Neural progenitor cell (in vitro differentiated cells): ENCODE measurements around the gene SOCS3. TPM values are rescaled to one million over a fixed set of nuclear protein-coding genes. Genes with fewer than 3 reads are reported as not detected.

Experiments
- DNase-seq: peaks from one replicate; pipeline ENCODE4 v3.0.0-alpha.2; 2016; ENCODE audit warnings: low spot score
- H2AFZ ChIP-seq: fragments of 200-600 bp; sonication (generic); replicated peaks from 2 replicates; pipeline ENCODE4 v1.6.1; 2016; ENCODE audit warnings: antibody characterized with exemption
- H3F3A ChIP-seq: fragments of 200-600 bp; sonication (generic); 2 replicates; pipeline ENCODE4 v1.6.1; 2016; ENCODE audit warnings: antibody characterized with exemption, low read depth
- H3K27ac ChIP-seq: fragments of 200-600 bp; sonication (generic); 2 replicates; pipeline ENCODE4 v1.5.1; 2016; ENCODE audit warnings: mild to moderate bottlenecking
- H3K27me3 ChIP-seq: fragments of 200-600 bp; sonication (generic); 2 replicates; pipeline ENCODE4 v1.6.1; 2016; ENCODE audit warnings: mild to moderate bottlenecking, moderate library complexity
- H3K36me3 ChIP-seq: fragments of 200-600 bp; sonication (generic); 2 replicates; pipeline ENCODE4 v1.5.1; 2016
- H3K4me1 ChIP-seq: fragments of 200-600 bp; sonication (generic); 2 replicates; pipeline ENCODE4 v1.6.1; 2016; ENCODE audit warnings: mixed run types
- H3K4me2 ChIP-seq: fragments of 200-600 bp; sonication (generic); 2 replicates; pipeline ENCODE4 v1.6.1; 2016
- H3K4me3 ChIP-seq: fragments of 200-600 bp; sonication (generic); 2 replicates; pipeline ENCODE4 v1.5.1; 2016
- H3K79me2 ChIP-seq: fragments of 200-600 bp; sonication (generic); 2 replicates; pipeline ENCODE4 v1.6.1; 2016; ENCODE audit warnings: low read depth
- H3K9ac ChIP-seq: fragments of 200-600 bp; sonication (generic); 2 replicates; pipeline ENCODE4 v1.6.1; 2016
- H3K9me3 ChIP-seq: fragments of 200-600 bp; sonication (generic); 2 replicates; pipeline ENCODE4 v1.5.1; 2016; ENCODE audit warnings: low read depth
- H4K20me1 ChIP-seq: fragments of 200-600 bp; sonication (generic); 2 replicates; pipeline ENCODE4 v1.6.1; 2016; ENCODE audit warnings: low read depth
- H3K27ac Mint-ChIP-seq: 3 replicates; pipeline ENCODE4 v1.8.0; 2021; ENCODE audit warnings: mixed read lengths
- H3K27me3 Mint-ChIP-seq: 2 replicates; pipeline ENCODE4 v1.8.0; 2022; ENCODE audit warnings: low read depth, mild to moderate bottlenecking, inconsistent platforms, moderate library complexity, mixed read lengths; ENCODE audit not compliant: insufficient read depth
- H3K36me3 Mint-ChIP-seq: 3 replicates; pipeline ENCODE4 v1.8.0; 2021; ENCODE audit warnings: mixed read lengths
- H3K4me1 Mint-ChIP-seq: 3 replicates; pipeline ENCODE4 v1.8.0; 2021; ENCODE audit warnings: mixed read lengths
- H3K4me3 Mint-ChIP-seq: 3 replicates; pipeline ENCODE4 v1.8.0; 2021; ENCODE audit warnings: mild to moderate bottlenecking, moderate library complexity, mixed read lengths
- H3K9me3 Mint-ChIP-seq: 3 replicates; pipeline ENCODE4 v1.8.0; 2020; ENCODE audit warnings: mixed read lengths
- CTCF ChIP-seq: fragments of 200-600 bp; sonication (generic); IDR thresholded peaks from 2 replicates; pipeline ENCODE4 v1.5.1; 2017; ENCODE audit warnings: antibody characterized with exemption, mild to moderate bottlenecking
- EZH2 ChIP-seq: fragments of 200-600 bp; sonication (generic); IDR thresholded peaks from 2 replicates; pipeline ENCODE4 v1.6.1; 2017; ENCODE audit warnings: antibody characterized with exemption, mild to moderate bottlenecking, moderate library complexity
- EZH2phosphoT487 ChIP-seq: fragments of 200-600 bp; sonication (generic); IDR thresholded peaks from 2 replicates; pipeline ENCODE4 v1.6.1; 2017; ENCODE audit warnings: antibody characterized with exemption
- total RNA-seq: library from RNA; depleted of rRNA; stranded (reverse); fragments of >200 nt; gene quantifications from 2 replicates; pipeline ENCODE4 v1.2.3, GENCODE V29; 2015; ENCODE audit warnings: low replicate concordance

The SOCS3 gene
- total RNA-seq, 1 donor from 2014 or later = 7.5 TPM

GRCh38 chr17:78344666-78345065 is 15.2 kb downstream of the SOCS3 start:
- Histone ChIP-seq H3F3A (peaks cover 25% of the 10 kb centered on the region), H3K4me2 (no peak overlapping the region), H3K4me3 (no peak overlapping the region), H3K79me2 (no peaks in the 10 kb centered on the region), H3K27me3 (peaks cover 77% of the 10 kb centered on the region), H3K36me3 (no peaks in the 10 kb centered on the region), H3K27ac (no peak overlapping the region), H4K20me1 (no peaks in the 10 kb centered on the region), H3K4me1 (peaks cover 14% of the 10 kb centered on the region), H3K9me3 (no peaks in the 10 kb centered on the region), H3K9ac (no peak overlapping the region), H2AFZ (no peak overlapping the region)
- Mint-ChIP-seq H3K4me3 (no peak overlapping the region), H3K9me3 (no peaks in the 10 kb centered on the region), H3K27me3 (peaks cover 14% of the 10 kb centered on the region), H3K27ac (no peak overlapping the region), H3K36me3 (no peaks in the 10 kb centered on the region), H3K4me1 (peaks cover 30% of the 10 kb centered on the region)
- no peak for TF ChIP-seq EZH2
- no peak for TF ChIP-seq CTCF
- no peak for TF ChIP-seq EZH2phosphoT487
- no peak for DNase-seq

- no peak overlapping the region for H3K4me3 ChIP-seq
- H3K36me3 ChIP-seq = no peaks in the 10 kb centered on the region
- H3K79me2 ChIP-seq = no peaks in the 10 kb centered on the region
- no peak overlapping the region for H2AFZ ChIP-seq
- no peaks in the 10 kb centered on the region for H3K9me3 ChIP-seq
- H3K4me2 ChIP-seq = no peak overlapping the region
- Mint-ChIP-seq H3K4me1 (peaks cover 28% of the 10 kb centered on the region), H3K27ac (peak overlapping the region; percentile 17), H3K4me3 (no peak overlapping the region), H3K9me3 (no peaks in the 10 kb centered on the region), H3K27me3 (peaks cover 11% of the 10 kb centered on the region), H3K36me3 (no peaks in the 10 kb centered on the region)
- H3K27me3 ChIP-seq = peaks cover 78% of the 10 kb centered on the region
- no peaks in the 10 kb centered on the region for H4K20me1 ChIP-seq
- H3K4me1 ChIP-seq = peaks cover 14% of the 10 kb centered on the region
- H3K9ac ChIP-seq = no peak overlapping the region
- H3F3A ChIP-seq = peaks cover 25% of the 10 kb centered on the region
- TF ChIP-seq CTCF (no peak), EZH2 (no peak), EZH2phosphoT487 (no peak)
- no peak for DNase-seq
- no peak overlapping the region for H3K27ac ChIP-seq
These were observed 16.2 kb downstream of the SOCS3 start for GRCh38 chr17:78343543-78344201.

GRCh38 chr17:78343187-78343542 is 16.7 kb downstream of the SOCS3 start:
- Histone ChIP-seq H3K4me2 (peak overlapping the region; percentile 86), H3F3A (peaks cover 25% of the 10 kb centered on the region), H3K36me3 (no peaks in the 10 kb centered on the region), H2AFZ (no peak overlapping the region), H4K20me1 (no peaks in the 10 kb centered on the region), H3K9me3 (no peaks in the 10 kb centered on the region), H3K4me3 (no peak overlapping the region), H3K9ac (no peak overlapping the region), H3K4me1 (peaks cover 14% of the 10 kb centered on the region), H3K27me3 (peaks cover 76% of the 10 kb centered on the region), H3K79me2 (no peaks in the 10 kb centered on the region), H3K27ac (no peak overlapping the region)
- Mint-ChIP-seq H3K27ac (peak overlapping the region; percentile 17), H3K36me3 (no peaks in the 10 kb centered on the region), H3K9me3 (no peaks in the 10 kb centered on the region), H3K4me3 (no peak overlapping the region), H3K4me1 (peaks cover 28% of the 10 kb centered on the region), H3K27me3 (peaks cover 11% of the 10 kb centered on the region)
- DNase-seq = no peak
- TF ChIP-seq EZH2 = no peak
- TF ChIP-seq EZH2phosphoT487 = no peak
- no peak for TF ChIP-seq CTCF
